Neural cell (in vitro differentiated cells): ENCODE data around the gene APOM. TPM values are rescaled to one million over a fixed set of nuclear protein-coding genes. Genes with fewer than 3 reads are reported as not detected.

Experiments used
- H2AFZ ChIP-seq: fragments of 200-600, 300-800 bp; sonication (generic), shearing (Covaris generic); 2 replicates; pipeline ENCODE4 v1.6.0; 2014; ENCODE audit warnings: low read depth, mild to moderate bottlenecking, antibody characterized with exemption, low read length, moderate library complexity
- H3F3A ChIP-seq: fragments of 200-600 bp; shearing (Covaris generic); 2 replicates; pipeline ENCODE4 v1.6.1; 2016; ENCODE audit warnings: mild to moderate bottlenecking, moderate library complexity, mixed read lengths, antibody characterized with exemption, low read length; ENCODE audit not compliant: insufficient read depth, poor library complexity, severe bottlenecking
- H3K27ac ChIP-seq: fragments of 200-600, 300-800 bp; sonication (generic), shearing (Covaris generic); 2 replicates; pipeline ENCODE4 v1.5.1; 2014; ENCODE audit warnings: mild to moderate bottlenecking, low read length, moderate library complexity
- H3K27me3 ChIP-seq: fragments of 300-800, 200-600 bp; sonication (generic), shearing (Covaris generic); 2 replicates; pipeline ENCODE4 v1.6.0; 2014; ENCODE audit warnings: mild to moderate bottlenecking, low read depth, low read length, moderate library complexity; ENCODE audit not compliant: insufficient read depth
- H3K36me3 ChIP-seq: fragments of 300-800, 200-600 bp; sonication (generic), shearing (Covaris generic); 2 replicates; pipeline ENCODE4 v1.5.1; 2014; ENCODE audit warnings: mild to moderate bottlenecking, antibody characterized with exemption, low read length, moderate library complexity; ENCODE audit not compliant: insufficient read depth
- H3K4me2 ChIP-seq: fragments of 300-800, 200-600 bp; sonication (generic), shearing (Covaris generic); 2 replicates; pipeline ENCODE4 v1.6.0; 2014; ENCODE audit warnings: mild to moderate bottlenecking, low read length
- H3K4me3 ChIP-seq: fragments of 300-800, 200-600 bp; sonication (generic), shearing (Covaris generic); 2 replicates; pipeline ENCODE4 v1.5.1; 2014; ENCODE audit warnings: mild to moderate bottlenecking, low read length, moderate library complexity
- H3K79me2 ChIP-seq: fragments of 200-600 bp; shearing (Covaris generic); replicated peaks from 2 replicates; pipeline ENCODE4 v1.6.0; 2014; ENCODE audit warnings: mild to moderate bottlenecking, low read length, moderate library complexity; ENCODE audit not compliant: insufficient read depth
- H3K9ac ChIP-seq: fragments of 300-800, 200-600 bp; sonication (generic), shearing (Covaris generic); 2 replicates; pipeline ENCODE4 v1.6.1; 2016; ENCODE audit warnings: mild to moderate bottlenecking, low read length, mixed read lengths
- H3K9me2 ChIP-seq: fragments of 200-600 bp; shearing (Covaris generic); 2 replicates; pipeline ENCODE4 v1.6.1; 2016; ENCODE audit warnings: mild to moderate bottlenecking, low read length, mixed read lengths; ENCODE audit not compliant: insufficient read depth
- H3K9me3 ChIP-seq: fragments of 200-600, 300-800 bp; sonication (generic), shearing (Covaris generic); 2 replicates; pipeline ENCODE4 v1.6.1; 2016; ENCODE audit warnings: mild to moderate bottlenecking, mixed run types, low read length, moderate library complexity, mixed read lengths
- H4K20me1 ChIP-seq: fragments of 200-600 bp; shearing (Covaris generic); 2 replicates; pipeline ENCODE4 v1.6.1; 2016; ENCODE audit warnings: mild to moderate bottlenecking, mixed run types; ENCODE audit not compliant: insufficient read depth
- CTCF ChIP-seq: fragments of 450-650 bp; IDR thresholded peaks from 2 replicates; pipeline ENCODE4 v1.5.1; 2014; ENCODE audit warnings: antibody characterized with exemption, mild to moderate bottlenecking, moderate library complexity; ENCODE audit not compliant: poor library complexity, severe bottlenecking
- EP300 ChIP-seq: fragments of 450-650 bp; conservative IDR thresholded peaks from 2 replicates; pipeline ENCODE4 v1.6.1; 2014; ENCODE audit warnings: antibody characterized with exemption, mild to moderate bottlenecking, moderate library complexity; ENCODE audit not compliant: poor library complexity, severe bottlenecking
- EZH2 ChIP-seq: fragments of 200-600, 300-800 bp; shearing (Covaris generic), sonication (generic); IDR thresholded peaks from 2 replicates; pipeline ENCODE4 v1.6.1; 2014; ENCODE audit warnings: antibody characterized with exemption, low read length, borderline replicate concordance, mild to moderate bottlenecking; ENCODE audit not compliant: insufficient read depth, poor library complexity, severe bottlenecking
- MXI1 ChIP-seq: fragments of 450-650 bp; conservative IDR thresholded peaks from 2 replicates; pipeline ENCODE4 v1.6.1; 2014; ENCODE audit warnings: antibody characterized with exemption, mild to moderate bottlenecking; ENCODE audit not compliant: poor library complexity, severe bottlenecking
- POLR2AphosphoS5 ChIP-seq: IDR thresholded peaks from 2 replicates; pipeline ENCODE4 v1.6.1; 2012
- RAD21 ChIP-seq: fragments of 450-650 bp; conservative IDR thresholded peaks from 2 replicates; pipeline ENCODE4 v1.6.1; 2014; ENCODE audit warnings: antibody characterized with exemption, mild to moderate bottlenecking, moderate library complexity
- SMC3 ChIP-seq: fragments of 450-650 bp; conservative IDR thresholded peaks from 2 replicates; pipeline ENCODE4 v1.6.1; 2014; ENCODE audit warnings: antibody characterized with exemption, mild to moderate bottlenecking, moderate library complexity; ENCODE audit not compliant: poor library complexity
- TAF1 ChIP-seq: IDR thresholded peaks from 2 replicates; pipeline ENCODE4 v1.6.1; 2012; ENCODE audit warnings: low read depth
- polyA plus RNA-seq: library from polyadenylated mRNA; depleted of rRNA; stranded (reverse); fragments of >200 nt; gene quantifications from 2 replicates; pipeline ENCODE4 v1.2.3, GENCODE V29; 2014
- TF ChIP-seq, protein P1 (sequence below): IDR thresholded peaks from 2 replicates; pipeline ENCODE4 v1.6.1; 2012; ENCODE audit warnings: borderline replicate concordance

The APOM gene
- polyA plus RNA-seq, 1 donor from 2014 or later = 4.4 TPM

- TF ChIP-seq CTCF = no peak
These were observed 16.2 kb upstream of the APOM start (continued) for GRCh38 chr6:31639449-31639861.

- TF ChIP-seq MXI1 (no peak), TAF1 (no peak)
- H3F3A ChIP-seq = no peaks in the 10 kb centered on the region
- no peak overlapping the region for H2AFZ ChIP-seq
- H3K9me2 ChIP-seq = no peaks in the 10 kb centered on the region
- H3K9me3 ChIP-seq = no peaks in the 10 kb centered on the region
- no peak overlapping the region for H3K4me2 ChIP-seq
- H3K36me3 ChIP-seq = no peaks in the 10 kb centered on the region
- no peak overlapping the region for H3K27ac ChIP-seq
- no peak overlapping the region for H3K9ac ChIP-seq
- H4K20me1 ChIP-seq = no peaks in the 10 kb centered on the region
- no peaks in the 10 kb centered on the region for H3K79me2 ChIP-seq
- H3K4me3 ChIP-seq = no peak overlapping the region
- H3K27me3 ChIP-seq = no peaks in the 10 kb centered on the region
These were observed 15.1 kb upstream of the APOM start for GRCh38 chr6:31640612-31641011.

GRCh38 chr6:31641370-31641769 lies 14.3 kb upstream of the APOM start:
- no peak overlapping the region for H3K9ac ChIP-seq
- TF ChIP-seq RAD21 (no peak), SMC3 (no peak), EZH2 (no peak), POLR2AphosphoS5 (no peak), CTCF (no peak), TAF1 (no peak), EP300 (no peak), MXI1 (no peak)
- TF ChIP-seq, protein P1, sequence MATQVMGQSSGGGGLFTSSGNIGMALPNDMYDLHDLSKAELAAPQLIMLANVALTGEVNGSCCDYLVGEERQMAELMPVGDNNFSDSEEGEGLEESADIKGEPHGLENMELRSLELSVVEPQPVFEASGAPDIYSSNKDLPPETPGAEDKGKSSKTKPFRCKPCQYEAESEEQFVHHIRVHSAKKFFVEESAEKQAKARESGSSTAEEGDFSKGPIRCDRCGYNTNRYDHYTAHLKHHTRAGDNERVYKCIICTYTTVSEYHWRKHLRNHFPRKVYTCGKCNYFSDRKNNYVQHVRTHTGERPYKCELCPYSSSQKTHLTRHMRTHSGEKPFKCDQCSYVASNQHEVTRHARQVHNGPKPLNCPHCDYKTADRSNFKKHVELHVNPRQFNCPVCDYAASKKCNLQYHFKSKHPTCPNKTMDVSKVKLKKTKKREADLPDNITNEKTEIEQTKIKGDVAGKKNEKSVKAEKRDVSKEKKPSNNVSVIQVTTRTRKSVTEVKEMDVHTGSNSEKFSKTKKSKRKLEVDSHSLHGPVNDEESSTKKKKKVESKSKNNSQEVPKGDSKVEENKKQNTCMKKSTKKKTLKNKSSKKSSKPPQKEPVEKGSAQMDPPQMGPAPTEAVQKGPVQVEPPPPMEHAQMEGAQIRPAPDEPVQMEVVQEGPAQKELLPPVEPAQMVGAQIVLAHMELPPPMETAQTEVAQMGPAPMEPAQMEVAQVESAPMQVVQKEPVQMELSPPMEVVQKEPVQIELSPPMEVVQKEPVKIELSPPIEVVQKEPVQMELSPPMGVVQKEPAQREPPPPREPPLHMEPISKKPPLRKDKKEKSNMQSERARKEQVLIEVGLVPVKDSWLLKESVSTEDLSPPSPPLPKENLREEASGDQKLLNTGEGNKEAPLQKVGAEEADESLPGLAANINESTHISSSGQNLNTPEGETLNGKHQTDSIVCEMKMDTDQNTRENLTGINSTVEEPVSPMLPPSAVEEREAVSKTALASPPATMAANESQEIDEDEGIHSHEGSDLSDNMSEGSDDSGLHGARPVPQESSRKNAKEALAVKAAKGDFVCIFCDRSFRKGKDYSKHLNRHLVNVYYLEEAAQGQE = no peak
- H3K9me3 ChIP-seq = no peaks in the 10 kb centered on the region
- H2AFZ ChIP-seq = no peak overlapping the region
- no peak overlapping the region for H3K27ac ChIP-seq
- no peaks in the 10 kb centered on the region for H3K79me2 ChIP-seq
- H3K9me2 ChIP-seq = no peaks in the 10 kb centered on the region
- no peaks in the 10 kb centered on the region for H3K36me3 ChIP-seq
- H4K20me1 ChIP-seq = no peaks in the 10 kb centered on the region
- no peaks in the 10 kb centered on the region for H3K27me3 ChIP-seq
- H3K4me3 ChIP-seq = no peak overlapping the region
- H3F3A ChIP-seq = no peaks in the 10 kb centered on the region
- H3K4me2 ChIP-seq = no peak overlapping the region
